HG02938 (cell line): ENCODE measurements around the gene GAN.
A peak's percentile ranks its signal among the peaks of the same experiment; 100 is the strongest.
"Not testable (repeated sequence)": the region's sequence is repeated elsewhere in the genome, so short reads cannot be mapped to it uniquely, and the experiment has no call there.

Experiments
- ATAC-seq: cut with Tn5 transposase; IDR thresholded peaks from one replicate; pipeline ENCODE4 v1.9.1; 2021; ENCODE audit warnings: mild to moderate bottlenecking, moderate library complexity; ENCODE audit not compliant: unreplicated experiment

GAN gene

GRCh38 chr16:81307770-81308169, 7.0 kb upstream of the GAN start:
- no peak for ATAC-seq

DNA sequence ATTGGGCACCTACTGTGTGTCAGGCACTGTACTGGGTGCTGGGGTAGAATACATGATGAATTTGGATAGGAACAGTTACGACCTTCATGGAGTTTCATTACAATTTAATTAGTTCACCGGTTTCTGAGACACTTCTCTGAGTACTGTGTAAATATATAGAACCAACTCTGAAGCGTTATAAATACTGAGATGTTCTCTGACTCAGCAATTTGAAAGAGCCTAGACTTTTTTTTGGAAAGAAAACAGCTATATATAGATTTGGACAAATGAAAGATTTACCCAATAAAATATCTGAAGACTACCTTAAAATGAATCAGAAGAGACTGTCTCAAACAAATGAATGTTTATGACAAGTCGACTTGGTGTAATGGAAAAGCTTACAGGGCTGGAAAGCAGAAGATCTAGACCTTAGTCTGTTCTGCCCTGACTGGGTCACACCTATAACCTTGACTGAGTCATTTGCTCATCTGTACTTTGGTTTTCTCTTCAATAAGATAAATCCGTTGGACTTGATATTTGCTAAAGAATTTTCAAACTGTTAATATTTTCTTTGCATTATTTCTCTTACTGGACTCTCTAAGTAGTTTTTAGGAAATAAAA, 4.6 kb upstream of the GAN start:
- ATAC-seq: no peak

DNA sequence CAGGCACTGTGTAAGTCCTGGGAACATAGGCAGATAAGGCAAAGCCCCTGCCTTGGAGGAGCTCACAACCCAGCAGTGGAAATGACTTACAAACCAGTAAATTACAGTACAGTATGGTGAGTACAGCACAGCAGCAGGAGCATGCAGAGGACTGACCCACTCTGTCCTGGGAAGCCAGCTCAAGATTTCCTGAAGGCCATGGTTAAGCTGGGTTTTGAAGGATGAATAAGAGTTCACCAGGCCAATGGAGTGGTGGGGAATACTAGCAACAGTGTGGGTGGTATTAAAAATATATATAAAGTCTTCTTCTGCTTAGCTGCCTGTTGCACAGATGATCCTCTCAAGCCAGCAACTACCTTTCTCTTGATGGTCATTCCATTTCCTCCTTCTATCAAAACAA, 3.0 kb upstream of the GAN start:
- ATAC-seq: no peak

DNA sequence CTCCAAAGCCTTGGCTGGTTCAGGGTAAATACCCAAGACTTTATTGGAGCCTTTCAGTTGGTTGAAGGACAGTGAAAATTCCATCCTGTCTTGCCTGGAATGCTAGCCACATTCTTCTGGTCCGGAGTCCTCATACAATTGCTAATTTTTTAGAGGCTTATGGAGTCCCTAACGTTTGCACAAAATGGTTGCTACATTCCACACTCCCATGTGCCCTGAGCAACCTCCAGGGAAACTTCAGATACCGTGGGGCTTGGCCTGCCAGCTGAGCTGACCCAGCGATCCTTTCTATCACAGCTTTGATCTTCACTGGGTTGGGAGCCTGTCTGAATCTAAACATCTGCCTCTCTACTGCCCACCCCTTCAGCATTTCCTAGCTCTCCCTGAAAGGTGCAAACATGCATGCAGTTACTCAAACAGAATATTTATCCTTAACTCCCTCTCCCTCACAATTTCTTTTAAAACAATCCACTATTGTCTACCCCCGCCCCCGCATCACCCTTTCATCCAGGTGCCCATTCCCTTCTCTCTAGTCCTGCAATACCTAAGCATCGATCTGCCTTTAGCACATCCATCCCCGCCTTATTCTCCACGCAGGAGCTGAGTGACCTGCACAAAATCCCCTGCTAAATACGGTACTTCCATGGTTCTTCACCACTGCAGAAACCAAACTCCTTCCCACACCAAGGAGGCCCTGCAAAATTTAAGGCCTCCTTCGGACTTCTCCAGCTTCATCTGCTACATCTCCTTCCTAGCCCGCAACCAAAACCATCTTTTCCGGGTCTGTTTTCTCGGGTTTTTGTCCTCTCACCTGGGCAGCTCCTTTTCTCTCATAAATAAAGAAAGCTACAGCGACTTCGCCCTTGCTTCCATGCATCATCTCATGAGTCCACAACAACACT, 810 bp upstream of the GAN start:
- ATAC-seq: no peak

- peak; percentile 33 for ATAC-seq
Measured at GRCh38 chr16:81315271-81316175, 761 bp downstream of the GAN start.

GRCh38 chr16:81316176-81316496, 1.4 kb downstream of the GAN start:
- ATAC-seq: no peak

- ATAC-seq: no peak
Measured at GRCh38 chr16:81318711-81319110, 3.9 kb downstream of the GAN start.

DNA sequence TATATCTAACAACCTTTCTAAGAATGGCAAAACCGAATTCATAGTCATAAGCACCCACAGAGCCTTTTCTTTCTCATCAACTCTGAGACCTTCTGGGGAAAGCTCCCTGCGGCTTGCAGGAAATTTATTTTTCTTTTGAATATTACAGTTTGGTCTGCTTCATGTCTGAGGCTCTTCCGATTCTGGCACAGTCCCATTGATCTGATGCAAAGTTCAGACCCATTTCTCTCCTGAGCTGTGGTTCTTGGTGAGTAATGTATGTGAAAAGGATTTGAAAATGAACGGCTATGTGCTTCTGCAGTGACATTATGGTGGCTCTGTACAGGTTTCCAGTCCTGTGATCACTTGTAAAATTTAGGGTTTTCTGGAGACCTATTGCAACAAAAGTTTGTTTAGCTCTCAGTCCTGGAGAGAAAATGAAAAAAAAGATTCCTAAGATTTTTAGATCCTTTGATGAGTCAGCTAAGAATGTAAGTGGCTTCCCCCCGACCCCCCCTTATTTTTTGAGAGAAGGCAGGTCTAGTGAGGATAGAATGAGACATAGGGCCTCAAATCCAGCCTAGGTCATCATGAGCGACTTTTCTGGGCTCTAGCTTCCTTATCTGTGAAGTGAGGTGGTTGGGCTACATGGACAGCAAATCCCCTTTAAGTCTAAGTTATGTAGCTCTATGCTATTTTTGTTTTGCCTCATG, 4.6 kb downstream of the GAN start:
- no peak for ATAC-seq

DNA sequence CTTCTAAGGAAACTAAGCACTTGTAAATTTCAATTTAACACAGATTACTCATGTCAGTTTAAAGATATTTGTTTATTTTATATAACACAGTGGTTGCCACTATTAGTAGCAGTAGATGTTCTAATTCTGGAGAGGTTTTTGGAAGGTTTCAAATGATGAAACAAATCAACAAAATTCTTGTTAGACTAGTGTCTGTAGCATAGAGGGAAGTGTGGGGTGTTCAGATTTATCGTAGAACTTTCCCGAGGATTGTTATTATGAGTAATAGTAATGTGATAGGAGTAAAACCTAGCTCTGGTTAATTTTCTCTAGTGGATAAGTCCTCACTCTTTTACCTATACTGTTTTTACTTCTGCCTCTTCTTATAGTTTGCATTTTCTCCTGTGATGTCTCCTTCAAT, 6.3 kb downstream of the GAN start:
- no peak for ATAC-seq

DNA sequence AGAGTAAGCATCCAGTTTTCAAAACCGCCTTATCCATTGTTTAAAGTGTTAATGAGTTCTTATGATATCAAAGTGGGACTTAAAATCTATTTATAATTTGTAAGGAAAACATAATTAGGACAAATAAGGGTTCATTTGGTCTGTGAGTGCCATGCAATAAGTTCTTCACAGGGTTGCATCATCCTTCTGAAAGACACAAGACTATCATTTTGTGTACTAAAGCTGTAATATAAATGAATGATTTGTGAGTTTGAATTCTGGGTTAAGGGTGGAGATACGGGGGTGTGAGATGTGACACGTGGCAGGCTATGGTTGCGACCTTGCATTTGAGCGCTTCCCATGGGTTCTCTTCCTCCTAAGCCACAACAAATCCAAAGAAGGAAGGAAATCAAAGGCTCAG, 6.8 kb downstream of the GAN start:
- no peak for ATAC-seq

DNA sequence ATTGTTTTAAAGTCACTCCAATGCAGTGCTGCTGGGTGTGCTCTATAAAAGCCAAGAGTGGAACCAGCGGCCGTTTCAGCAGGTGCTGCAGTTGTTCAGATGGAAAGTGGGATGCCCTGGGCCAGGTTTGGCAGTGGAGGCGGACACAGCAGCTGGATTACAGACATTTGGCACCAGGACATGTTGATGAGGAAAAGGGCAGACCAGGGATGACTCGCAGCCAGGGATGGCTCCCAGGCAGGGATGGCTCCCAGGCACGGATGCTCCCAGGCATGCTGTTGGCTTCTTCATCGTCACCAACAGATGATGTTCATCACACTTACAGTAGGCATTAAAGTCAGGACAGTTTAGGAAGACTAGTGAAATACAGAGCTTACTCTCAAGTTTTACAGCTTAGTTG, 10.0 kb downstream of the GAN start:
- no peak for ATAC-seq

DNA sequence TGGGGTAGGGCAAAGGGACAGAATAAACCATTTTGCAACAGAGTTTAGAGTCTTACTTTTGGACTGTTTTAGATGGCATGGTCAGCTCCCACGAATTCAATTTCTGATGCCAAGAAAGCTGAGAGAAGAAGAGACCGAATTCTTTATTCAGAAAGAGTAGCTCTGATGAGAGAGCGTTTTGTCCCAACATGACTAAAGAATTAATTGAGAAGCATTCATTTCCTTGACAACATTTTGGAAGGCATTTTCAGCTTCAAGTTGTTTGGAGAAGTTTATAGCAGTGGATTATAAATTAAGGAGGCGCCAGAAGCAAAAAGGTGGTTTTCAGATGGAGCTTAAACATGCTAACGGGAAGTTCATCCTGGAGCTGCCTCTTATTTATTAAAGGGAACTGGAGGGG, 12.2 kb downstream of the GAN start:
- no peak for ATAC-seq

- no peak for ATAC-seq
Measured at GRCh38 chr16:81327447-81328196, 12.9 kb downstream of the GAN start.

DNA sequence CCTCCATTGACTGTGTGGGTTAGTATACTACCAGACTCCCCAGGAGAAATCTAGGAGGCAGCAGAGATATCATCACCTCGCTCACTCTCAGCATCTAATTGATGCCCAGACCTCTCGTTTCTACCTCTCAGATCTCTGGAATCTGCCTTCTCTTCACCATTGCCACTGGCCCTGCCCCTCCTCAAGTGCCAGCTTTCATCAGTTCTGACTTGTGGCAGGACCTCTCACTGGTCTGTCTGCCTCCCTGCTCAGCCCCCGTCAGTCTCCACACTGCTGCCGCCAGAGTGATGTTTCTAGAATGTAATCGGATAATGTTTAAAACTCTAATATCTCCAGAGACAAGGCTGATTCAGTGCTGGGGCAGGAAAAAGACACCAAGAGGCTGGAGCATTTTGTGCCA, 15.2 kb downstream of the GAN start:
- ATAC-seq: no peak

- no peak for ATAC-seq
Measured at GRCh38 chr16:81333356-81333755, 18.6 kb downstream of the GAN start.

- ATAC-seq: no peak
Measured at GRCh38 chr16:81335669-81336068, 20.9 kb downstream of the GAN start.

DNA sequence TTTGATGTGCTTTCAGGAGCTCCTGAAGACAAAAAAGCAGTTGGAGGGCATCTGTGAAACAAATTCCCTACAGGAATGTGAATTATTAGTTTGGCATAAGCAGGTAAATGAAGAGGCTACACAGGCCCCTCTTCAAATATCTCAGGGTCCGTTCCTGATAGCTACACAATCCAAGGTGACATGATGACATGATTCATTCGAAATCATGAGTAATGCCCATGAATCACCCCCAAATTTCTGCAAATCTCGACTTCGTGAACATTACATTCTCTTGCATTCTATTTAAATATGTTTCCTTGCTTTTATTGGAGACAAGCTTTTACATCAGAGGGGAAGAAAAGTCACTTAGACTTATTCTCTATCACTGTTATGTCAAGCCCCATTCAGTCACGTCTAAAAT, 22.3 kb downstream of the GAN start:
- ATAC-seq: no peak

GRCh38 chr16:81345172-81345571, 30.4 kb downstream of the GAN start:
- not testable (repeated sequence) for ATAC-seq

GRCh38 chr16:81347425-81347824, 32.7 kb downstream of the GAN start:
- no peak for ATAC-seq

- ATAC-seq: no peak
Measured at GRCh38 chr16:81349608-81350305, 35.0 kb downstream of the GAN start.
